Smooth muscle cell (in vitro differentiated cells): ENCODE data around the gene CARS2. TPM values are rescaled to one million over a fixed set of nuclear protein-coding genes. Genes with fewer than 3 reads are reported as not detected.
"Not testable (repeated sequence)": the region's sequence is repeated elsewhere in the genome, so short reads cannot be mapped to it uniquely, and the experiment has no call there.

Source experiments
- DNase-seq: peaks from one replicate; lab custom pipeline; 2025; ENCODE audit not compliant: unreplicated experiment; lab: John Stamatoyannopoulos, UW
- H2AFZ ChIP-seq: fragments of 200-600 bp; sonication (generic); 2 replicates; pipeline ENCODE4 v1.6.0; 2016; ENCODE audit warnings: antibody characterized with exemption, low read depth, mild to moderate bottlenecking
- H3F3A ChIP-seq: fragments of 200-600 bp; sonication (generic); 2 replicates; pipeline ENCODE4 v1.6.0; 2017; ENCODE audit warnings: antibody characterized with exemption, low read depth
- H3K27ac ChIP-seq: fragments of 200-600 bp; sonication (generic); 2 replicates; pipeline ENCODE4 v1.5.1; 2016; ENCODE audit warnings: low read depth, mild to moderate bottlenecking
- H3K27me3 ChIP-seq: fragments of 200-600 bp; sonication (generic); 2 replicates; pipeline ENCODE4 v1.6.1; 2016; ENCODE audit warnings: low read depth, mild to moderate bottlenecking
- H3K36me3 ChIP-seq: fragments of 200-600 bp; sonication (generic); 2 replicates; pipeline ENCODE4 v1.5.1; 2016; ENCODE audit warnings: low read depth
- H3K4me1 ChIP-seq: fragments of 200-600 bp; sonication (generic); 2 replicates; pipeline ENCODE4 v1.5.1; 2016; ENCODE audit warnings: low read depth
- H3K4me2 ChIP-seq: fragments of 200-600 bp; sonication (generic); 2 replicates; pipeline ENCODE4 v1.6.0; 2016; ENCODE audit warnings: mild to moderate bottlenecking
- H3K4me3 ChIP-seq: fragments of 200-600 bp; sonication (generic); 2 replicates; pipeline ENCODE4 v1.5.1; 2016; ENCODE audit warnings: mild to moderate bottlenecking
- H3K79me2 ChIP-seq: fragments of 200-600 bp; sonication (generic); 2 replicates; pipeline ENCODE4 v1.6.0; 2016; ENCODE audit warnings: low read depth, mild to moderate bottlenecking
- H3K9ac ChIP-seq: fragments of 200-600 bp; sonication (generic); 2 replicates; pipeline ENCODE4 v1.6.0; 2016; ENCODE audit warnings: low read depth
- H3K9me3 ChIP-seq: fragments of 200-600 bp; sonication (generic); replicated peaks from 2 replicates; pipeline ENCODE4 v1.5.1; 2016; ENCODE audit warnings: low read depth
- H4K20me1 ChIP-seq: fragments of 200-600 bp; sonication (generic); 2 replicates; pipeline ENCODE4 v1.6.0; 2016; ENCODE audit warnings: low read depth
- WGBS: methylation state at CpG from one replicate; pipeline ENCODE4 v1.1.7; 2016; ENCODE audit warnings: low lambda C conversion rate; 5-methylcytosine and 5-hydroxymethylcytosine counted together
- polyA plus RNA-seq: library from polyadenylated mRNA; unstranded; fragments of >200 nt; fragmentation: Nextera tagmentation; extraction: Ambion mirVana; gene quantifications from 2 replicates; pipeline ENCODE4 v1.2.1, GENCODE V29; 2016
- total RNA-seq: library from RNA; depleted of rRNA; stranded (reverse); fragments of >200 nt; gene quantifications from 2 replicates; pipeline ENCODE4 v1.2.3, GENCODE V29; 2014
- TF ChIP-seq, protein P1 (sequence below): fragments of 200-600 bp; sonication (generic); IDR thresholded peaks from 2 replicates; pipeline ENCODE4 v1.5.1; 2017; ENCODE audit warnings: borderline replicate concordance, mild to moderate bottlenecking, antibody characterized with exemption; ENCODE audit not compliant: insufficient read depth, poor library complexity, severe bottlenecking

The CARS2 gene
- total and polyA plus RNA-seq, 2 experiments from 2014 or later, result 37.5 to 71.7 TPM

DNA sequence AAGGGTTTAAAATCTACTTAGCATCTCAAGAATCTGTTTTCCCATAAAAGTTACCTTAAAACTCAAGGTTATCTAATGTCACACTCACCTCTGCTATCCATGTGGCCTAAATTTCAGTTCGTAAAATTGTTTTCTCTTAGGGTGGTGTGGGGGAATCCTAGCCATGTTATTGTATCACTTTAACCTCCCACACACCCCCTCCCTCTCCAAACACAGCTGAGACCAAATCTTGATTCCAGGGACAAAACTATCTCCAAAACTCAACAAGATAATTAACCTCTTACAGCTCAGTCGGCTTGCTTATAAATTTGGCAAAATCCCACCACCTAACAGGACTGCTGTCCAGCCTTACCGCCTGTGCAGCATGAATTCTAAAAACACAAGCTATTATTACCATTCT is 3.8 kb downstream of the CARS2 start:
- no peak overlapping the region for H3K27ac ChIP-seq
- DNase-seq, result no peak
- no peak overlapping the region for H3K4me3 ChIP-seq
- H2AFZ ChIP-seq, result no peak overlapping the region
- peaks cover 55% of the 10 kb centered on the region for H3K79me2 ChIP-seq
- H3K36me3 ChIP-seq, result no peaks in the 10 kb centered on the region
- WGBS, result 52% methylated on average over 3 of the region's 3 CpGs
- H3F3A ChIP-seq, result peaks cover 11% of the 10 kb centered on the region
- no peak overlapping the region for H3K9ac ChIP-seq
- no peak overlapping the region for H3K4me2 ChIP-seq
- H3K4me1 ChIP-seq, result peaks cover 9% of the 10 kb centered on the region
- TF ChIP-seq, protein P1, sequence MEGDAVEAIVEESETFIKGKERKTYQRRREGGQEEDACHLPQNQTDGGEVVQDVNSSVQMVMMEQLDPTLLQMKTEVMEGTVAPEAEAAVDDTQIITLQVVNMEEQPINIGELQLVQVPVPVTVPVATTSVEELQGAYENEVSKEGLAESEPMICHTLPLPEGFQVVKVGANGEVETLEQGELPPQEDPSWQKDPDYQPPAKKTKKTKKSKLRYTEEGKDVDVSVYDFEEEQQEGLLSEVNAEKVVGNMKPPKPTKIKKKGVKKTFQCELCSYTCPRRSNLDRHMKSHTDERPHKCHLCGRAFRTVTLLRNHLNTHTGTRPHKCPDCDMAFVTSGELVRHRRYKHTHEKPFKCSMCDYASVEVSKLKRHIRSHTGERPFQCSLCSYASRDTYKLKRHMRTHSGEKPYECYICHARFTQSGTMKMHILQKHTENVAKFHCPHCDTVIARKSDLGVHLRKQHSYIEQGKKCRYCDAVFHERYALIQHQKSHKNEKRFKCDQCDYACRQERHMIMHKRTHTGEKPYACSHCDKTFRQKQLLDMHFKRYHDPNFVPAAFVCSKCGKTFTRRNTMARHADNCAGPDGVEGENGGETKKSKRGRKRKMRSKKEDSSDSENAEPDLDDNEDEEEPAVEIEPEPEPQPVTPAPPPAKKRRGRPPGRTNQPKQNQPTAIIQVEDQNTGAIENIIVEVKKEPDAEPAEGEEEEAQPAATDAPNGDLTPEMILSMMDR, result no peak
- H3K9me3 ChIP-seq, result no peaks in the 10 kb centered on the region
- H3K27me3 ChIP-seq, result no peaks in the 10 kb centered on the region
- H4K20me1 ChIP-seq, result peaks cover 33% of the 10 kb centered on the region

- not testable (repeated sequence) for H2AFZ ChIP-seq, H3K4me2 ChIP-seq, H3K4me3 ChIP-seq, H3K9ac ChIP-seq, H3K9me3 ChIP-seq, H3F3A ChIP-seq, H3K36me3 ChIP-seq, H3K27me3 ChIP-seq, H3K27ac ChIP-seq, DNase-seq, H3K4me1 ChIP-seq
- H4K20me1 ChIP-seq, result peaks cover 43% of the 10 kb centered on the region
- 97% methylated on average over 7 of the region's 7 CpGs for WGBS
- peaks cover 55% of the 10 kb centered on the region for H3K79me2 ChIP-seq
These were observed 4.9 kb downstream of the CARS2 start for GRCh38 chr13:110701061-110701460.

GRCh38 chr13:110700641-110701040 is 5.3 kb downstream of the CARS2 start:
- H2AFZ ChIP-seq, result no peak overlapping the region
- TF ChIP-seq, protein P1, result no peak
- H3K36me3 ChIP-seq, result no peaks in the 10 kb centered on the region
- peaks cover 45% of the 10 kb centered on the region for H4K20me1 ChIP-seq
- no peaks in the 10 kb centered on the region for H3K9me3 ChIP-seq
- DNase-seq, result no peak
- H3K4me1 ChIP-seq, result peaks cover 9% of the 10 kb centered on the region
- H3K27me3 ChIP-seq, result no peaks in the 10 kb centered on the region
- 97% methylated on average over 8 of the region's 8 CpGs for WGBS
- no peak overlapping the region for H3K4me2 ChIP-seq
- no peak overlapping the region for H3K4me3 ChIP-seq
- H3K9ac ChIP-seq, result no peak overlapping the region
- peaks cover 5% of the 10 kb centered on the region for H3F3A ChIP-seq
- no peak overlapping the region for H3K27ac ChIP-seq
- peaks cover 54% of the 10 kb centered on the region for H3K79me2 ChIP-seq

- no peaks in the 10 kb centered on the region for H3K9me3 ChIP-seq
- no peak overlapping the region for H3K9ac ChIP-seq
- H3K4me3 ChIP-seq, result no peak overlapping the region
- H3K36me3 ChIP-seq, result no peaks in the 10 kb centered on the region
- H3K27me3 ChIP-seq, result no peaks in the 10 kb centered on the region
- no peak for DNase-seq
- H3F3A ChIP-seq, result peaks cover 2% of the 10 kb centered on the region
- no peak overlapping the region for H2AFZ ChIP-seq
- H4K20me1 ChIP-seq, result peaks cover 45% of the 10 kb centered on the region
- H3K27ac ChIP-seq, result no peak overlapping the region
- H3K79me2 ChIP-seq, result peaks cover 50% of the 10 kb centered on the region
- TF ChIP-seq, protein P1, result no peak
- H3K4me1 ChIP-seq, result peaks cover 8% of the 10 kb centered on the region
- no peak overlapping the region for H3K4me2 ChIP-seq
- WGBS, result 96% methylated on average over 14 of the region's 14 CpGs
These were observed 5.7 kb downstream of the CARS2 start for GRCh38 chr13:110700186-110700585.
